Coronary artery (tissue), 2 donors: ENCODE data around the gene AP1S1.
"Not testable (repeated sequence)": the region's sequence is repeated elsewhere in the genome, so short reads cannot be mapped to it uniquely, and the experiment has no call there.

Source experiments
- DNase-seq: peaks from one replicate; pipeline ENCODE4 v3.0.0-alpha.2; 2017; ENCODE audit warnings: low spot score
- H3K27ac ChIP-seq, 2 donors: fragments of 200-600 bp; sonication (generic); one replicate each; pipeline ENCODE4 v1.5.1; 2016 to 2019
- H3K4me3 ChIP-seq: fragments of 200-600 bp; sonication (generic); 2 replicates; pipeline ENCODE4 v1.5.1; 2016; ENCODE audit warnings: mild to moderate bottlenecking, moderate library complexity
- TF ChIP-seq, protein P1 (sequence below): fragments of 200-600 bp; sonication (generic); IDR thresholded peaks from one replicate; pipeline ENCODE4 v1.5.1; 2019; ENCODE audit warnings: antibody characterized with exemption

Gene AP1S1

DNA sequence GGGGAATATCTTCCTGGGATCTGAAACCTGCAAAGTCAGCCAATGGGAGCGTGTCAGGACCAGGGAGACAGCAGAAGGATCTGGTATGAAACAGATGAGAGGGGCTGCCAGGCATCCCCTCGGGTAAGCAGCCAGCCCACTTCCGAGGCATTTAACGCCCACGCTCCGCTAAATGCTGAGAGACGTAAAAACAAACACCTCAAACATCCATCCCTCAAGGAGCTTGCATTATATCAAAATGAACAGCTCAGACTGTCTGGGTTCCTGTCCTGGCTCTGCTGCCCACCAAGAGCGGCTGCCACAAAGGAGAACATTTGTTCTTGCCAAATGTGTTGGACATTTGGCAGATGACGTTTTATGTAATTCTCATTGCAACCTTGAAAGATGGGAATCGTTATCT lies 34.4 kb upstream of the AP1S1 start:
- TF ChIP-seq, protein P1, sequence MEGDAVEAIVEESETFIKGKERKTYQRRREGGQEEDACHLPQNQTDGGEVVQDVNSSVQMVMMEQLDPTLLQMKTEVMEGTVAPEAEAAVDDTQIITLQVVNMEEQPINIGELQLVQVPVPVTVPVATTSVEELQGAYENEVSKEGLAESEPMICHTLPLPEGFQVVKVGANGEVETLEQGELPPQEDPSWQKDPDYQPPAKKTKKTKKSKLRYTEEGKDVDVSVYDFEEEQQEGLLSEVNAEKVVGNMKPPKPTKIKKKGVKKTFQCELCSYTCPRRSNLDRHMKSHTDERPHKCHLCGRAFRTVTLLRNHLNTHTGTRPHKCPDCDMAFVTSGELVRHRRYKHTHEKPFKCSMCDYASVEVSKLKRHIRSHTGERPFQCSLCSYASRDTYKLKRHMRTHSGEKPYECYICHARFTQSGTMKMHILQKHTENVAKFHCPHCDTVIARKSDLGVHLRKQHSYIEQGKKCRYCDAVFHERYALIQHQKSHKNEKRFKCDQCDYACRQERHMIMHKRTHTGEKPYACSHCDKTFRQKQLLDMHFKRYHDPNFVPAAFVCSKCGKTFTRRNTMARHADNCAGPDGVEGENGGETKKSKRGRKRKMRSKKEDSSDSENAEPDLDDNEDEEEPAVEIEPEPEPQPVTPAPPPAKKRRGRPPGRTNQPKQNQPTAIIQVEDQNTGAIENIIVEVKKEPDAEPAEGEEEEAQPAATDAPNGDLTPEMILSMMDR: no peak
- Histone ChIP-seq H3K4me3 (no peak overlapping the region), H3K27ac (peak overlapping the region; percentile 93 to 97)
- peak; percentile 66 for DNase-seq

DNA sequence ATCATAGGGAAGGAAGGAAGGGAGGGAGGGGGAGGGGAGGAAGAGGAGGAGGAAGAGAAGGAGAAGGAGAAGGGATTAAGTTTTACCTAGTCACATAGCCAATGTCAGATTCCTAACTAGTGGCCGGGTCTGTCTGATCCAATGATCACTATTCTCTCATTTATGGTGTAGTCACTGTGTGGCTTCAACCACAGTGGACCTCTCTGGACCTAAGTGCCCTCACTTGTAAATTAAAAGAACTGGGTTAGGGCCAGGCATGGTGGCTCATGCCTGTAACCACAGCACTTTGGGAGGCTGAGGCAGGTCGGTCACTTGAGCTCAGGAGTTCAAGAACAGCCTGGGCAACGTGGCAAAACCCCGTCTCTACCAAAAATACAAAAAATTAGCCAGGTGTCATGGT lies 34.0 kb upstream of the AP1S1 start:
- TF ChIP-seq, protein P1: no peak
- peak; percentile 63 for DNase-seq
- Histone ChIP-seq H3K27ac (peak overlapping the region; percentile 93 to 97), H3K4me3 (no peak overlapping the region)

DNA sequence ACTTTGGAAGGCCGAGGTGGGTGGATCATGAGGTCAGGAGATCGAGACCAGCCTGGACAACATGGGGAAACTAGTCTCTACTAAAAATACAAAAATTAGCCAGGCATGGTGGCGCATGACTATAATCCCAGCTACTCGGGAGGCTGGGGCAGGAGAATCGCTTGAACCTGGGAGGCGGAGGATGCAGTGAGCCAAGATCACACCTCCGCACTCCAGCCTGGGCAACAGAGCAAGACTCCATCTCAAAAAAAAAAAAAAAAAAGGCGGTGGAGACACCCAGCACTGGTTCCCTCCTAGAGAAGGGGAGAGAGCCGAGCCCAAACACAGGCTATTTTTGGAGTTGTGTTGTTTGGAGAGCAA lies 32.7 kb upstream of the AP1S1 start:
- not testable (repeated sequence) for DNase-seq, H3K4me3 ChIP-seq
- H3K27ac ChIP-seq: peak overlapping the region; percentile 93 to 97

DNA sequence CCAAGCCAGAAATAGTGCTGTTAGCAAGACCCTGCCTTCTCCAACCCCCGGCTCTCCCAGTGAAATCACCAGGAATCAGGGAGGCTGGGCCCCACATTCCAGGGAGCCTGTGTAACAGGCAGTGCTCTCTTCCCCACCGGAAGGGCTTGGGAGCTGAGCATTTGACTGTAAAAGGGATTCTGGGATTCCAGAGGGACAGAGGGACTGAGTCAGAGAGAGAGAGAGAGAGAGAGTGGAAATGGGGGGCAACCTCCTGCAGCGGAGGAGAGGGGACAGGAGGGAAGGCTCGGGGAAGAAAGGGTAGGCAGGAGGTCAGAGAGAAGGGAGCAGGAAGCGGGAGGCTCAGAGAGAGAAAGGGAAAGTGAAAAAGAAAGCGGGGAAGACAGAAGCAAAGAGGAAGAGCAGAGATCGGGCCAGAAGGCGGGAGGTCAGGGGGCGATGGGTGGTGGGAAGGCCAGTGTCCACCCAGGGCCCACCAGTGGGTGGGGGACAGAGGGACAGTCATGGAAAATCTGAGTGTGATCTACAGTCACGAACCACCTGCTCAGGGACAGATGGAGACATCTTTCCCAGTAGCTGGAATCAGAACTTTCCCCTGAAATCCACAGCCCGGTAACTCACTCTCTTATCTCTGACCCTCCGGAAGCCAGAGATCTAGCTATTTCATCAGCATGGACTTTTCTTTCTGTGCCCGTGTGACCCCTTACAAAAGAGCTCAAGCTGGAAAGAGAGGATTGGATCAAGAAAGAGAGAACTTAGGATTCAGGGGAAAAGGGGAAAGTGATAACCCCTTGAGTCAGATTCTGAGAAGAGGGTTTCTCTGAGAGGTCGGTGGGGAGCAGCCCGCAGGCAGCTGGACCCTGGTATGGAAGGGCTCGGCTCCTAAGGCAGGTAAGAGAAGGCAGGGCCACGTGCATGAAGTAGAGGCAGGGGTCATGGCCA lies 32.0 kb upstream of the AP1S1 start:
- DNase-seq: peak; percentile 97
- peak overlapping the region; percentile 93 to 97 for H3K27ac ChIP-seq
- H3K4me3 ChIP-seq: peak overlapping the region; percentile 64
- TF ChIP-seq, protein P1: no peak

DNA sequence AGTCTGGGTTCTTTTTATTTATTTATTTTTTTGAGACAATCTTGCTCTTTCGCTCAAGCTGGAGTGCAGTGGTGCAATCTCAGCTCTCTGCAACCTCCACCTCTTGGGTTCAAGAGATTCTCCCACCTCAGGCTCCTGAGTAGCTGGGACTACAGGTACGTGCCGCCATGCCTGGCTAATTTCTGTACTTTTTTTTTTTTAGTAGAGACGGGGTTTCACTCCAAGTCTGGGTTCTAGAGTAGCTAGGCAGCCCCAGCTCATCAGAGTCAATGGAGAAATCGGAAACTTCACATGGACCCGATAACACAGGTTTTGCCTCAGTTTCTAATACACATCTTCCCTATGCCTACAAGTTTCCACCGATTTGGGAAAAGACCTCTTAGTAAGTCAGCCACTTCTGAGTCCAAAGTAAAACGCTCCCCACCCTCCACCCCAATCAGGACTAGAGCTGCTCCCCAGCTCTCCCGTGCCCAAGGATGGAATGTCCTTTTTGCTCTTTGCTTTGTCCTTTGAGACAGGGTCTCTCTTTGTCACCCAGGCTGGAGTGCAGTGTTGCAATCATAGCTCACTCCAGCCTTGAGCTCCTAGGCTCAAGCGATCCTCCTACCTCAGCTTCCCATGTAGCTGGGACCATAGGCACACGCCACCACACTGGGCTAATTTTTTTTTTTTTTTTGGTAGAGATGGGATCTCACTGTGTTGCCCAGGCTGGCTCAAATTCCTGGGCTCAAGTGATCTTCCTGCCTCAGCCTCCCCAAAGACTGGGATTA lies 31.2 kb upstream of the AP1S1 start:
- Histone ChIP-seq H3K4me3 (peak overlapping the region; percentile 64), H3K27ac (peak overlapping the region; percentile 93 to 97)
- TF ChIP-seq, protein P1: no peak
- DNase-seq: no peak

DNA sequence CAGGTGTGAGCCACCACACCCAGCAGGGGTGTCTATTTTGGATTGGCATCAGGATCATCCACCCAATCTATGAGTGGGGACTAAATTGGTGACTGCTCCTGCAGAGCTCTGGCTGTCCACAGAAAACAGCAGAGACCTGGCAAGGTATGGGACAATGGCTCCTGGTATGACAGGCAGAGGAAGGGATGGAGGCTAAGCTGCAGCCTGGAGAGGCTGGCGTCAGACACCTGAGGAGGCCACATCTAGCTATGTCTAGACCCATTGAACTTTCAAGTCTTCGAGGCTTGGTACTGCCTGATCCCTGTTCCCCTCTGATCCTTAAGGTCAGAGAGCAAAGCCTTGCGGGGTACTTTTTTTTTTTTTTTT lies 30.6 kb upstream of the AP1S1 start:
- TF ChIP-seq, protein P1: no peak

DNA sequence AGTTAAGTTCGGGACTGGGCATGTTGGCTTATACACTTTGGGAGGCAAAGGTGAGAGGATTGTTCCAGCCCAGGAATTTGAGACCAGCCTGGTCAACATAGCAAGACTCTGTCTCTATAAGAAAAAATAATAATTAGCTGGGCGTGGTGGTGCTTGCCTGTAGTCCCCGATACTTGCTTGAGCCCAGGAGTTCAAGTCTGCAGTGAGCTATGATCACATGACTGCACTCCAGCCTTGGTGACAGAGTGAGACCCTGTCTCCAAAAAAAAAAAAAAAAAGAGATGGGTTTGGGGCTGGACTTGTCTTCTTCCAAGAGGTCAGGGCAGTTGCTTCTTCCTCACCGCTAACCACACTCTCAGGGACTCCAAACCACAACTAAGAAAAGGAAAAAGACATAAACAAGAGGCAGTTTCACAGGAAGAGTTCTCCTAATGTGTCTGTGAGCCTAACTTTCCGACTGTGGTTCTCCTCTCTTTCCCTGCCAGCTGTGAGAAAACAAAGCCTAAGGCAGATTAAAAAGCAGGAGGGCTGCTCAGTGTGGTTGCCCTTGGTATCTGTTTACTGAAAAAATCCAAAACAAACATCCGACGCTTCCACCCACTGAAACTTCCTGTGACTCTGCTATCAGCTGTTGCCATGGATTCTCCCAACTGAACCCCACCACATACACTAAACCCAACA lies 29.8 kb upstream of the AP1S1 start:
- DNase-seq: no peak
- H3K4me3 ChIP-seq: no peak overlapping the region
- TF ChIP-seq, protein P1: no peak
- H3K27ac ChIP-seq: peak overlapping the region; percentile 82 to 92

More for the DNA sequence above, 30.6 kb upstream of the AP1S1 start:
- H3K4me3 ChIP-seq: no peak overlapping the region
- H3K27ac ChIP-seq: peak overlapping the region; percentile 44 to 97
- no peak for DNase-seq
